ENCODE data around the gene CCDC110. TPM values are rescaled to one million over a fixed set of nuclear protein-coding genes. Genes with fewer than 3 reads are reported as not detected.
A peak's percentile ranks its signal among the peaks of the same experiment; 100 is the strongest.

The CCDC110 gene
- total and polyA plus RNA-seq, 2 of the 13 experiments (the other 11 are each of a cell fraction or from before 2014, with no cell fraction given), result not detected

DNA sequence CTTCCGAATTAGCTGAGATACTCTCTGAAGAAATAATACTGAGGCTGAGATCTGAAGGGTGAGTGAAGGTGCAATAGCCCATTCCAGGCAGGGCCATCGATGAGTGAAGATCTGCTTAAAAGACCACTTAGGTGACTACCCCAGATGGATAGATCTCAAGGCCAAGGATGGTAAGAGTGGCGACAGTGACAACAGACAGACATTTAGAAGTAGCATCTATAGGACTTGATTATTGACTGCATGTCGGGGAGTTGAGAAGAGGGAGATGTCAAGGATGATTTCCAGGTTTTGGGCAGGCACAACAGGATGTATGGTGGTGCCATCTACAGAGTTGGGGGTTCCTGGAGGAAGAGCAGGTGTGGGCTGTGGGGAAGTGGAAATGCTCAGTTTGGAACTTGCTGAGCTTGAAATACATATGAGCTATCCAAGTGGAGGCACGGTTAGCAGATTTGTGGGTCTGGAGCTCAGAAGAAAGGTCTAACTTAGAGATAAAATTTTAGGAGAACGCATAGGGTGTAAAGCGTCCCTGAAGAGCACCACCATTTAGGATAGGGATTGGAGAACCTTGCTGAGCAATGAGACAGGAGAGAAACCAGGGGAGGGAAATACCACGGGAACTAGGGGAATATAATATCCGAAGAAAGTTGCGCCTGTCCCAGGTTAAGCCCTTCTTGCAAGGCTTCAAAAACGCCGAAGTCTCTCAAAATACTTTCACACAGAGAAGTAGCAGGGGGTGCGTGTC, 46.5 kb downstream of the CCDC110 start (continued):
- TF ChIP-seq, protein P1, sequence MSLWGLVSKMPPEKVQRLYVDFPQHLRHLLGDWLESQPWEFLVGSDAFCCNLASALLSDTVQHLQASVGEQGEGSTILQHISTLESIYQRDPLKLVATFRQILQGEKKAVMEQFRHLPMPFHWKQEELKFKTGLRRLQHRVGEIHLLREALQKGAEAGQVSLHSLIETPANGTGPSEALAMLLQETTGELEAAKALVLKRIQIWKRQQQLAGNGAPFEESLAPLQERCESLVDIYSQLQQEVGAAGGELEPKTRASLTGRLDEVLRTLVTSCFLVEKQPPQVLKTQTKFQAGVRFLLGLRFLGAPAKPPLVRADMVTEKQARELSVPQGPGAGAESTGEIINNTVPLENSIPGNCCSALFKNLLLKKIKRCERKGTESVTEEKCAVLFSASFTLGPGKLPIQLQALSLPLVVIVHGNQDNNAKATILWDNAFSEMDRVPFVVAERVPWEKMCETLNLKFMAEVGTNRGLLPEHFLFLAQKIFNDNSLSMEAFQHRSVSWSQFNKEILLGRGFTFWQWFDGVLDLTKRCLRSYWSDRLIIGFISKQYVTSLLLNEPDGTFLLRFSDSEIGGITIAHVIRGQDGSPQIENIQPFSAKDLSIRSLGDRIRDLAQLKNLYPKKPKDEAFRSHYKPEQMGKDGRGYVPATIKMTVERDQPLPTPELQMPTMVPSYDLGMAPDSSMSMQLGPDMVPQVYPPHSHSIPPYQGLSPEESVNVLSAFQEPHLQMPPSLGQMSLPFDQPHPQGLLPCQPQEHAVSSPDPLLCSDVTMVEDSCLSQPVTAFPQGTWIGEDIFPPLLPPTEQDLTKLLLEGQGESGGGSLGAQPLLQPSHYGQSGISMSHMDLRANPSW (CRISPR knock-in tag; IDR thresholded peaks at IDR 0.05; ENCODE audit: borderline replicate concordance), result no peak
- no peak for TF ChIP-seq CAMTA2 (CRISPR knock-in tag; IDR thresholded peaks at IDR 0.05; ENCODE audit: borderline replicate concordance)
- TF ChIP-seq ZNF713 (CRISPR knock-in tag; IDR thresholded peaks at IDR 0.05), result no peak
- no peak for TF ChIP-seq ZNF652 (CRISPR knock-in tag; IDR thresholded peaks at IDR 0.05; ENCODE audit: borderline replicate concordance, low read depth)
- no peak for TF ChIP-seq HNRNPUL1 (IDR thresholded peaks at IDR 0.05; ENCODE audit: low read depth, low read length)
- TF ChIP-seq, protein P2, sequence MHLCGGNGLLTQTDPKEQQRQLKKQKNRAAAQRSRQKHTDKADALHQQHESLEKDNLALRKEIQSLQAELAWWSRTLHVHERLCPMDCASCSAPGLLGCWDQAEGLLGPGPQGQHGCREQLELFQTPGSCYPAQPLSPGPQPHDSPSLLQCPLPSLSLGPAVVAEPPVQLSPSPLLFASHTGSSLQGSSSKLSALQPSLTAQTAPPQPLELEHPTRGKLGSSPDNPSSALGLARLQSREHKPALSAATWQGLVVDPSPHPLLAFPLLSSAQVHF (CRISPR knock-in tag; IDR thresholded peaks at IDR 0.05), result 0 out of 2 replicates have a peak, but pooled peaks have one; percentile 4
- no peak for TF ChIP-seq SPEN (CRISPR knock-in tag; IDR thresholded peaks at IDR 0.05; ENCODE audit: low read depth)
- no peak for TF ChIP-seq KMT2B (CRISPR knock-in tag; IDR thresholded peaks at IDR 0.05)
- TF ChIP-seq AKAP8 (CRISPR knock-in tag; IDR thresholded peaks at IDR 0.05), result no peak
- no peak for TF ChIP-seq POGZ (CRISPR knock-in tag; IDR thresholded peaks at IDR 0.05)
- TF ChIP-seq, protein P3, sequence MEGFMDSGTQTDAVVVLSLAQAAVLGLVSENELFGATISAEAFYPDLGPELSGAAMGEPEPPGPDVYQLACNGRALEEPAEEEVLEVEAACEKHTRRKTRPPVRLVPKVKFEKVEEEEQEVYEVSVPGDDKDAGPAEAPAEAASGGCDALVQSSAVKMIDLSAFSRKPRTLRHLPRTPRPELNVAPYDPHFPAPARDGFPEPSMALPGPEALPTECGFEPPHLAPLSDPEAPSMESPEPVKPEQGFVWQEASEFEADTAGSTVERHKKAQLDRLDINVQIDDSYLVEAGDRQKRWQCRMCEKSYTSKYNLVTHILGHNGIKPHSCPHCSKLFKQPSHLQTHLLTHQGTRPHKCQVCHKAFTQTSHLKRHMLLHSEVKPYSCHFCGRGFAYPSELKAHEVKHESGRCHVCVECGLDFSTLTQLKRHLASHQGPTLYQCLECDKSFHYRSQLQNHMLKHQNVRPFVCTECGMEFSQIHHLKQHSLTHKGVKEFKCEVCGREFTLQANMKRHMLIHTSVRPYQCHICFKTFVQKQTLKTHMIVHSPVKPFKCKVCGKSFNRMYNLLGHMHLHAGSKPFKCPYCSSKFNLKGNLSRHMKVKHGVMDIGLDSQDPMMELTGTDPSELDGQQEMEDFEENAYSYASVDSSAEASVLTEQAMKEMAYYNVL (CRISPR knock-in tag; IDR thresholded peaks at IDR 0.05; ENCODE audit: borderline replicate concordance), result no peak
- no peak for TF ChIP-seq ZNF724P (CRISPR knock-in tag; IDR thresholded peaks at IDR 0.05; ENCODE audit: borderline replicate concordance)
- TF ChIP-seq SIX1 (CRISPR knock-in tag; IDR thresholded peaks at IDR 0.05; ENCODE audit: borderline replicate concordance), result no peak
- TF ChIP-seq SP1 (IDR thresholded peaks at IDR 0.05), result no peak
- TF ChIP-seq SP1 (CRISPR knock-in tag; IDR thresholded peaks at IDR 0.05), result no peak
- no peak for TF ChIP-seq ISX (CRISPR knock-in tag; conservative IDR thresholded peaks at IDR 0.05)
- TF ChIP-seq ZNF773 (CRISPR knock-in tag; IDR thresholded peaks at IDR 0.05; ENCODE audit: borderline replicate concordance), result no peak
- TF ChIP-seq ZNF619 (CRISPR knock-in tag; IDR thresholded peaks at IDR 0.05), result no peak
- 0 out of 2 replicates have a peak, but pooled peaks have one; percentile 14 for TF ChIP-seq ZNF468 (CRISPR knock-in tag; IDR thresholded peaks at IDR 0.05)
- 0 out of 2 replicates have a peak, but pooled peaks have one; percentile 4 for TF ChIP-seq ZNF703 (CRISPR knock-in tag; IDR thresholded peaks at IDR 0.05; ENCODE audit: borderline replicate concordance)
- TF ChIP-seq, protein P4, sequence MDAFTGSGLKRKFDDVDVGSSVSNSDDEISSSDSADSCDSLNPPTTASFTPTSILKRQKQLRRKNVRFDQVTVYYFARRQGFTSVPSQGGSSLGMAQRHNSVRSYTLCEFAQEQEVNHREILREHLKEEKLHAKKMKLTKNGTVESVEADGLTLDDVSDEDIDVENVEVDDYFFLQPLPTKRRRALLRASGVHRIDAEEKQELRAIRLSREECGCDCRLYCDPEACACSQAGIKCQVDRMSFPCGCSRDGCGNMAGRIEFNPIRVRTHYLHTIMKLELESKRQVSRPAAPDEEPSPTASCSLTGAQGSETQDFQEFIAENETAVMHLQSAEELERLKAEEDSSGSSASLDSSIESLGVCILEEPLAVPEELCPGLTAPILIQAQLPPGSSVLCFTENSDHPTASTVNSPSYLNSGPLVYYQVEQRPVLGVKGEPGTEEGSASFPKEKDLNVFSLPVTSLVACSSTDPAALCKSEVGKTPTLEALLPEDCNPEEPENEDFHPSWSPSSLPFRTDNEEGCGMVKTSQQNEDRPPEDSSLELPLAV (CRISPR knock-in tag; conservative IDR thresholded peaks at IDR 0.05; ENCODE audit: low read depth), result no peak
- TF ChIP-seq ZNF224 (CRISPR knock-in tag; IDR thresholded peaks at IDR 0.05), result no peak
- no peak for TF ChIP-seq ZNF451 (CRISPR knock-in tag; IDR thresholded peaks at IDR 0.05)
- no peak for TF ChIP-seq NFRKB (IDR thresholded peaks at IDR 0.05)
